Inflammatory macrophage treated with lipopolysaccharide for 4 hours (primary cell): ENCODE data around the gene CNTNAP5.

Experiments used
- DNase-seq: peaks from one replicate; pipeline ENCODE4 v3.0.0-alpha.2; 2020

Gene CNTNAP5

GRCh38 chr2:124162256-124162655 is 137.2 kb downstream of the CNTNAP5 start:
- no peak for DNase-seq

DNA sequence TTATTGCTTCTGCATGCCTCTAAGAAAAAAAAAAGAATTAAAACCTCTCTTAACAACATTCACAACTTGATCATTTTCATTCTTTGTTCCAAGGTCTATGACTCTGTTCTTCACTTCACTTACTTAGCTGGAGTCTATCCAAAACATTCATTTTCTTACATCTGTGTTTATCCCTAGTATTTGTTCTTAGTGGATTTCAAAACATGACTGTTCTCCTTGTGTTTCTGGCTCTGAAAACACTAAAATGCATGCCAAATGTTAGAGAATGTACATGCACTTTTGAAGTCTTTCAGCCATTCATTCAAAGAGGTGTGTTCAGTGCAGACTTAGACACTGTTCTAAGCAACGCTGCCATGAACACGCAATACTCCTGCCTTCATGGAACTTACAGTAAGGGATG is 138.8 kb downstream of the CNTNAP5 start:
- no peak for DNase-seq

- DNase-seq, result no peak
These were observed 140.6 kb downstream of the CNTNAP5 start for GRCh38 chr2:124165698-124166097.

DNA sequence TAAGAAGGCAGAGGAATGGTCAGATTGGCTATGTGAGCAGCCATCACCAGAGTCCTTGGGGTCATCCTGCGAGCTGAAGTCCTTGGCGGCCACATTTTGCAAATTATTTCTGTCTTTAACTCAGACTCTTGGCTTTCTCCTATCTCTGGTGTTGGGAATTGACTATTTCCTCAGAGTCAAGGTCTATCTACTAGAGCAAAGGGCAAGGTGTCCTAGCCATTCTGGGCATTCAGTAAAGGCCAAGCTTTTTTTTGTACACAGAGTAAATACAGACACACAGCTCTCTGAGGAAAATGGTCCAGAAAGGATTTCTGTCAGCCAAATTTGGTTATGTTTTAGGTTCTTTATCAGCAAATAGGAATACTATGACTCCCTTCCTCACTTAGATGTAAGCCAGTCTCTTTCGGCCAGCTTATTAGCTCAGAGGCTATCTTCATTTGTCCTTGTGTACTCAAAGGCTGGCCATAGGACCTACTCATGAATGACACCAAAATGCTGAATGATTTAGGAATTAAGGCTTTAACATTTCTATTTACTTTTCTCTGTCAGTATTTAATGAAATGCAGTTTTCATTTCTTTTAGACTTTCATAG is 146.5 kb downstream of the CNTNAP5 start:
- no peak for DNase-seq

GRCh38 chr2:124178719-124179118 is 153.6 kb downstream of the CNTNAP5 start:
- DNase-seq, result no peak

DNA sequence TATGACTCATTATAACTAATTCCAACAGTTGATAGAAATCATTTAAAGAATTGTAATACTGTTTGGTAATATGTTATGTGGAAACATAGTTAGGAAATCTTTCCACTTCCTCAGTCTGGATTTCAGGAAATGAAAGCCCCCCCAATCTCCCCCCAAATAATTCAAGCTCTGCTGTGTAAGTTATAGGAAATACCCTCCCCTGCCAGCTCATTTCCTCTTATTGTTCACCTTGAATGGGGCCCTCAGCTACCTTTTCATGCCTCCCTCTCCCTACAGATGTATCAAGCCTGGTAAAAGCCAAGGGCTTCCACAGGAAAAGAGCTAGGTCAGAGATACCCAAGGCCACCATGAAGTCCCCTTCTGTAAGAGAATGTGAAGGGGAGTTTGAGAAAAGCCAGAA is 155.5 kb downstream of the CNTNAP5 start:
- no peak for DNase-seq

- DNase-seq, result no peak
These were observed 161.7 kb downstream of the CNTNAP5 start for GRCh38 chr2:124186801-124187200.

DNA sequence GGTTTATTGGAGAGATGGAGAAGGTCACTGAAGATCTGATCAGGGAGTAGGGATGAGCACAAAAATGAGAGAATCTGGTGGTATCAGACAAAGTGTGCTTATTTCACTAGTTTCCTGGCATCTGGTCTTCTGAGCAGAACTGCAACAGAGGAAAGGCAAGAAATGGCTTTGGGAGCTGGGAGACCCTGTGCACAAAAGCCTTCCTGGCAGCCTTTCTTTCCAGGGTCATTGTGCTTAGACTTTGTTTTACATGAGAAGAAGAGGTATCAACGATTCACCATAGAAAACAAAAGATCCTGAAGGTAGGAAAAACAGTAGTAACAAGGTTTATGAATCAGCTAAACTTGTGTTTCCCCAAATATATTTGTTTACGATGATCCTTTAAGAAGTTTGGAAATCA is 162.9 kb downstream of the CNTNAP5 start:
- DNase-seq, result no peak

- DNase-seq, result no peak
These were observed 168.6 kb downstream of the CNTNAP5 start for GRCh38 chr2:124193706-124194105.

GRCh38 chr2:124201713-124202112 is 176.6 kb downstream of the CNTNAP5 start:
- no peak for DNase-seq

GRCh38 chr2:124209441-124209840 is 184.4 kb downstream of the CNTNAP5 start:
- DNase-seq, result no peak

GRCh38 chr2:124211461-124211860 is 186.4 kb downstream of the CNTNAP5 start:
- no peak for DNase-seq

DNA sequence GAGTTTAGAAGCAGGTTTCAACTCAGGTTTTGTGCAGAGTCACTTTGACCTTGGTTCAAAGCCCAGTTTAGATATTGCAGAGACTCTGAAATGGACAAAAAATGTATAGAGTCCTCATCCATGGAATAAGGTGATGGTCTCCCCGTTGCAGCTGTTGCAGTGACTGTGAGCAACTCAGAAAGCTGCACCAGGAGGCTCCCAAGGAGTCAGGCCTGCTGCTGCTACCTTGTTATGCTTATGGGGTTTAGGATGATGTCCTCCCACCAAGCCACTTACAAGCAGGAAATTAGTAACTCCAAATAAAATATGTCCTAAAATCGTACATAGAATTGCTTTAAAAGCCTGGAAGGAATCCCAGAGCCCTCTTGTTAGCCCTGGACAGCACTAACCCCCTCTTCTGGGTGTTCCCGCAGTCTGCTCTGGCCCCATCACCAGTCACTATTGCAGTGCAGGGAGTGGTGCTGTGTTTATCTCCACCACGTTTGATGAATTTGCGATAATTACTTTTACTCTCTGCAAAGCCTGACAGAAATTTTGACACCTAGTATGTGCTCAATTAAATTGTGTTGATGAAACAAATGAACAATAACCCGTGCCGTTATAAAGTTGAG is 189.0 kb downstream of the CNTNAP5 start:
- no peak for DNase-seq

- DNase-seq, result no peak
These were observed 221.1 kb downstream of the CNTNAP5 start for GRCh38 chr2:124246170-124246569.

- no peak for DNase-seq
These were observed 223.3 kb downstream of the CNTNAP5 start for GRCh38 chr2:124248386-124248785.

GRCh38 chr2:124250433-124250832 is 225.3 kb downstream of the CNTNAP5 start:
- DNase-seq, result no peak

GRCh38 chr2:124254621-124255020 is 229.5 kb downstream of the CNTNAP5 start:
- DNase-seq, result no peak

DNA sequence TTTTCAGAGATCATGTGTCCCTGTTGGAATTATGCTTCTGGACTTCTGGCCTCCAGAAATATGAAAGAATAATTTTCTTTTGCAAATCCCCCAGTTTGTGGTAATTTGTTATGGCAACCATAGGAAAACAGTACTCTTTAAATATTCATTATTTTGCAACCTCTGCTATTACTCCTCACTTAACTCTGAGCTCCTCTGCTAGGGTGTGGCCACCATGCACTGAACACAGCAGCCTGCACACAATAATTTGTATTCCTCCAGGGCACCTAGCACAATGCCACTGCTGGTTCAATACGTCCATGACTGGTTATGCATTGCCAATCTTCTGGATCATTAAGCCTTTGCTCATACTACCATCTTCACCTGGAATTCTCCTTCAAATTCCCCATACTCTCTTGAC is 232.0 kb downstream of the CNTNAP5 start:
- DNase-seq, result no peak

- no peak for DNase-seq
These were observed 233.2 kb downstream of the CNTNAP5 start for GRCh38 chr2:124258140-124258880.

DNA sequence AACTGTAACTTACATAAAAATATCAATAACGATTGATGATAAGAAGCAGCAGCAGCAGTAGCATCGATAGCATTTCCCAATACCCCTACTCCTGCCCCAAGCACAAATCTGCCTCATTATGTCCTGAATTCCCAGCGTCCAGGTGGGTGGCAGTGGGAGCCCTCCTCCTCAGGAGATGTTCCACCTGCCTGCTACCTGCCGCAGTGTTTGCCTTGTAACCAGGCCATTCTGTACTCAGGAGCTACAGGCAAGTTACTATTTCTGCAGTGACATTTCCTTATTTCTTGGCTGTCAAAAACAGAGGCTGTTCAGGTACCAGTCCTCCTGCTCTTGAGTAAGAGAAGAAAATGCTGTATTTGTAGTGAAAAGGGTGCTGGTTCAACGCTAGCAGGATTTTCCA is 236.4 kb downstream of the CNTNAP5 start:
- DNase-seq, result no peak

GRCh38 chr2:124264551-124265091 is 239.5 kb downstream of the CNTNAP5 start:
- DNase-seq, result no peak

- DNase-seq, result no peak
These were observed 242.7 kb downstream of the CNTNAP5 start for GRCh38 chr2:124267794-124268193.

DNA sequence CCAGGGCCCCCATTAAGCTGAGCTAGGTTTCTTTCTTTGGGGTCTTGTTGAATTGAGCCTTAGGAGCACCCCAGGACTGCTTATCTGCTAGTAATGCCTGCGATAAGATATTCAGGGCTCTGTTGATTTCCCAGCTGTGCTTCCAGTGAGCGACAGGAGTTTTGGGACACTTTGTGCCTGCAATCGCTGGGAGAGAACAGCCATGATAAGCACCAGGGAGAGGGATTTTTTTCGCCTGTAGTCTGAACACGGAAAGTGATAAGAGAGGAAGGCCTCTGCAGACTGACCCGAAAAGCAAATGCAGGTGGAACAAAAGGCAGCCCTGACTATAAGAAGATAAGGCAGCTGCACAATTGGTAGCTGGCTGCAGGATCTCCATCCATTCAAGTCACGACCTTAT is 244.3 kb downstream of the CNTNAP5 start:
- DNase-seq, result no peak

DNA sequence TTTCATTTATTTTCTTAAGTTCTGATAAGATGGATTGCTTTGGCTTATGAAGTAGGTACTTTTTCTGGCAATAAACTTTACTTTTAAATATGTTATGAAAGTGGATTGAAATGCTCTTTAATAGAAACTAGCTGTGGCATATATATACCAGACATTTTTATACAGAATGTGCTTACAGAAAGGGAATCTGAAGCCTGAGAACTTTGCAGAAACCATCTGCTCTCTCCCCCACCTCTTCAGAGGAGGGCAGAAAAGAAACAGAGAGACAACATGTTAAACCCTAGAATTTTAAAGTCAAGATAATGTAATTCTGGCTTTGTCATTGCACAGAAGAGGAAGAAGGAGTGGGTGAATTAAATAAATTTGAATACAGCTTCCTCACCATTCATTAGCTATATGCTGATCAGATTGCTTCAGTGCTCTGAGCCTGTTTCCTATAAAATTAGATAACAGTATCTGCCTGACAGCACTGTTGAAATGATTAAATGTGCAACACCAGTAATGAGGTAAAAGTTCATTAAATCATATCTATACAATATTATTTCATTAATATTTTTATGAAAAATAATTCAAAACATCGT is 247.3 kb downstream of the CNTNAP5 start:
- no peak for DNase-seq
